ENCODE data around the gene CFLAR.
"Not testable (repeated sequence)": the region's sequence is repeated elsewhere in the genome, so short reads cannot be mapped to it uniquely, and the experiment has no call there.

DNA sequence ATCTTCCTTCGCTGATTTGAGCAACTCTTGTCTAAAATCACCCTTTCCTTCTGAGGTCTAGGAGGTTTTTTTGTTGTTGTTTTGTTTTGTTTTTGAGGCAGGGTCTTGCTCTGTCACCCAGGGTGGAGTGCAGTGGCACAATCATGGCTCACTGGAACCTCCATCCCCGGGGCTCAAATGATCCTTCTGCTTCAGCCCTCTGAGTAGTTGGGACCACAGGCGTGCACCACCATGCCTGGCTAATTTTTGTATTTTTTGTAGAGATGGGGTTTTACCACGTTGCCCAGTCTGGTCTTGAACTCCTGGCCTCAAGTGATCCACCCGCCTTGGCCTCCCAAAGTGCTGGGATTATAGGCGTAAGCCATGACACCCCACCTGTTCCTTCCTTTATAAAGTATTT, 68.3 kb downstream of the CFLAR start:
- TF ChIP-seq, protein P1, sequence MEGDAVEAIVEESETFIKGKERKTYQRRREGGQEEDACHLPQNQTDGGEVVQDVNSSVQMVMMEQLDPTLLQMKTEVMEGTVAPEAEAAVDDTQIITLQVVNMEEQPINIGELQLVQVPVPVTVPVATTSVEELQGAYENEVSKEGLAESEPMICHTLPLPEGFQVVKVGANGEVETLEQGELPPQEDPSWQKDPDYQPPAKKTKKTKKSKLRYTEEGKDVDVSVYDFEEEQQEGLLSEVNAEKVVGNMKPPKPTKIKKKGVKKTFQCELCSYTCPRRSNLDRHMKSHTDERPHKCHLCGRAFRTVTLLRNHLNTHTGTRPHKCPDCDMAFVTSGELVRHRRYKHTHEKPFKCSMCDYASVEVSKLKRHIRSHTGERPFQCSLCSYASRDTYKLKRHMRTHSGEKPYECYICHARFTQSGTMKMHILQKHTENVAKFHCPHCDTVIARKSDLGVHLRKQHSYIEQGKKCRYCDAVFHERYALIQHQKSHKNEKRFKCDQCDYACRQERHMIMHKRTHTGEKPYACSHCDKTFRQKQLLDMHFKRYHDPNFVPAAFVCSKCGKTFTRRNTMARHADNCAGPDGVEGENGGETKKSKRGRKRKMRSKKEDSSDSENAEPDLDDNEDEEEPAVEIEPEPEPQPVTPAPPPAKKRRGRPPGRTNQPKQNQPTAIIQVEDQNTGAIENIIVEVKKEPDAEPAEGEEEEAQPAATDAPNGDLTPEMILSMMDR (conservative IDR thresholded peaks at IDR 0.05 in 1 of 2, IDR thresholded peaks at IDR 0.05 in 1 of 2; ENCODE audit: extremely low read depth in 1 of 2, insufficient read depth in 1 of 2, low read depth in 1 of 2, low read length in 2 of 2) = not testable (repeated sequence)
- not testable (repeated sequence) for TF ChIP-seq EZH2 (IDR thresholded peaks at IDR 0.05; ENCODE audit: borderline replicate concordance, low read length)
